22Rv1 (cell line): ENCODE data around the gene SLX4IP.

ENCODE experiments used
- CTCF ChIP-seq: fragments of 450-650 bp; IDR thresholded peaks from 2 replicates; pipeline ENCODE4 v1.5.1; 2017; ENCODE audit warnings: mild to moderate bottlenecking
- ZFX ChIP-seq: fragments of 450-650 bp; IDR thresholded peaks from 2 replicates; pipeline ENCODE4 v1.6.1; 2017; ENCODE audit warnings: antibody characterized with exemption, borderline replicate concordance

- no peak for TF ChIP-seq CTCF
- no peak for TF ChIP-seq ZFX
Measured at GRCh38 chr20:10462516-10462915, 27.4 kb downstream of the SLX4IP start.
